HEK293 (cell line): ENCODE measurements around the gene GSAP.

Experiments used
- CTCF ChIA-PET: fragments of 350-600 bp; formaldehyde crosslinking; extraction: SDS; loops from one replicate; lab custom pipeline; 2021; ENCODE audit warnings: antibody characterized with exemption; lab: Yijun Ruan, JAX
- POLR2A ChIA-PET: fragments of 300-600 bp; formaldehyde crosslinking; extraction: SDS; loops from one replicate; lab custom pipeline; 2020; ENCODE audit warnings: antibody characterized with exemption, inconsistent platforms; lab: Yijun Ruan, JAX
- H3K27ac ChIP-seq: fragments of 200-500 bp; sonication (Bioruptor generic); 2 replicates; pipeline ENCODE4 v1.5.1; 2014; ENCODE audit warnings: low read depth, low read length, control low read depth, inconsistent platforms; ENCODE audit errors: extremely low read depth
- H3K36me3 ChIP-seq, 2 experiments: fragments of 200-500 bp in 1 of 2; sonication (Bioruptor generic) in 1 of 2; 1 replicate in 1 of 2; 2 replicates in 1 of 2; pipeline ENCODE4 v1.5.1; 2014 to 2017; ENCODE audit warnings: inconsistent platforms in 2 of 2, low read length in 2 of 2; ENCODE audit not compliant: control insufficient read depth in 2 of 2, insufficient read depth in 1 of 2
- H3K4me1 ChIP-seq: fragments of 200-500 bp; sonication (Bioruptor generic); 2 replicates; pipeline ENCODE4 v1.5.1; 2014; ENCODE audit warnings: mild to moderate bottlenecking, low read length, inconsistent platforms; ENCODE audit not compliant: control insufficient read depth, insufficient read depth
- H3K4me3 ChIP-seq: 2 replicates; pipeline ENCODE4 v1.5.1; 2011; ENCODE audit warnings: low read depth, mild to moderate bottlenecking, control low read depth, low read length, moderate library complexity
- H3K9me3 ChIP-seq: fragments of 200-500 bp; sonication (Bioruptor generic); 2 replicates; pipeline ENCODE4 v1.5.1; 2014; ENCODE audit warnings: low read depth, low read length, inconsistent platforms; ENCODE audit not compliant: control insufficient read depth, insufficient read depth
- CTCF ChIP-seq: fragments of 450-650 bp; formaldehyde crosslinking; IDR thresholded peaks from 2 replicates; pipeline ENCODE4 v1.5.1; 2016; ENCODE audit warnings: missing biosample characterization, missing genetic modification characterization
- EGR2 ChIP-seq: fragments of 450-650 bp; formaldehyde crosslinking; IDR thresholded peaks from 2 replicates; pipeline ENCODE4 v1.5.1; 2016; ENCODE audit warnings: low read depth, missing biosample characterization, missing genetic modification characterization
- KLF7 ChIP-seq: fragments of 450-650 bp; formaldehyde crosslinking; IDR thresholded peaks from 2 replicates; pipeline ENCODE4 v1.5.1; 2016; ENCODE audit warnings: missing biosample characterization, missing genetic modification characterization, borderline replicate concordance
- PRDM10 ChIP-seq: fragments of 450-650 bp; formaldehyde crosslinking; IDR thresholded peaks from 2 replicates; pipeline ENCODE4 v1.5.1; 2016; ENCODE audit warnings: missing biosample characterization, missing genetic modification characterization
- ZNF157 ChIP-seq: fragments of 450-650 bp; formaldehyde crosslinking; IDR thresholded peaks from 2 replicates; pipeline ENCODE4 v1.5.1; 2016; ENCODE audit warnings: missing biosample characterization, missing genetic modification characterization
- ZNF16 ChIP-seq: fragments of 450-650 bp; formaldehyde crosslinking; IDR thresholded peaks from 2 replicates; pipeline ENCODE4 v1.5.1; 2016; ENCODE audit warnings: low read depth, missing biosample characterization, missing genetic modification characterization
- ZNF175 ChIP-seq: fragments of 450-650 bp; formaldehyde crosslinking; IDR thresholded peaks from 2 replicates; pipeline ENCODE4 v1.5.1; 2016; ENCODE audit warnings: missing biosample characterization, missing genetic modification characterization
- ZNF211 ChIP-seq: fragments of 450-650 bp; formaldehyde crosslinking; IDR thresholded peaks from 2 replicates; pipeline ENCODE4 v1.5.1; 2016; ENCODE audit warnings: low read depth, missing biosample characterization, missing genetic modification characterization
- ZNF660 ChIP-seq: fragments of 450-650 bp; IDR thresholded peaks from 2 replicates; pipeline ENCODE4 v1.5.1; 2018; ENCODE audit warnings: missing biosample characterization, mild to moderate bottlenecking, missing genetic modification characterization
- ZNF670 ChIP-seq: fragments of 450-650 bp; formaldehyde crosslinking; IDR thresholded peaks from 2 replicates; pipeline ENCODE4 v1.5.1; 2016; ENCODE audit warnings: missing biosample characterization, missing genetic modification characterization, low read depth
- ZNF692 ChIP-seq: fragments of 450-650 bp; formaldehyde crosslinking; IDR thresholded peaks from 2 replicates; pipeline ENCODE4 v1.5.1; 2016; ENCODE audit warnings: missing biosample characterization, missing genetic modification characterization
- ZNF701 ChIP-seq: fragments of 450-650 bp; formaldehyde crosslinking; IDR thresholded peaks from 2 replicates; pipeline ENCODE4 v1.5.1; 2016; ENCODE audit warnings: missing biosample characterization, missing genetic modification characterization
- ZNF768 ChIP-seq: fragments of 450-650 bp; formaldehyde crosslinking; IDR thresholded peaks from 2 replicates; pipeline ENCODE4 v1.5.1; 2018; ENCODE audit warnings: missing biosample characterization, mild to moderate bottlenecking, missing genetic modification characterization
- TF ChIP-seq, protein P1 (sequence below): fragments of 450-650 bp; formaldehyde crosslinking; IDR thresholded peaks from 2 replicates; pipeline ENCODE4 v1.5.1; 2016; ENCODE audit warnings: missing biosample characterization, missing genetic modification characterization
- TF ChIP-seq, protein P2 (sequence below): fragments of 450-650 bp; formaldehyde crosslinking; IDR thresholded peaks from 2 replicates; pipeline ENCODE4 v1.5.1; 2017; ENCODE audit warnings: missing biosample characterization, missing genetic modification characterization
- TF ChIP-seq, protein P3 (sequence below): fragments of 450-650 bp; formaldehyde crosslinking; IDR thresholded peaks from 2 replicates; pipeline ENCODE4 v1.5.1; 2016; ENCODE audit warnings: missing biosample characterization, missing genetic modification characterization
- TF ChIP-seq, protein P4 (sequence below): fragments of 450-650 bp; formaldehyde crosslinking; IDR thresholded peaks from 2 replicates; pipeline ENCODE4 v1.5.1; 2016; ENCODE audit warnings: missing biosample characterization, missing genetic modification characterization

GSAP gene

GRCh38 chr7:77360969-77361368, 55.2 kb downstream of the GSAP start (continued):
- TF ChIP-seq, protein P1, sequence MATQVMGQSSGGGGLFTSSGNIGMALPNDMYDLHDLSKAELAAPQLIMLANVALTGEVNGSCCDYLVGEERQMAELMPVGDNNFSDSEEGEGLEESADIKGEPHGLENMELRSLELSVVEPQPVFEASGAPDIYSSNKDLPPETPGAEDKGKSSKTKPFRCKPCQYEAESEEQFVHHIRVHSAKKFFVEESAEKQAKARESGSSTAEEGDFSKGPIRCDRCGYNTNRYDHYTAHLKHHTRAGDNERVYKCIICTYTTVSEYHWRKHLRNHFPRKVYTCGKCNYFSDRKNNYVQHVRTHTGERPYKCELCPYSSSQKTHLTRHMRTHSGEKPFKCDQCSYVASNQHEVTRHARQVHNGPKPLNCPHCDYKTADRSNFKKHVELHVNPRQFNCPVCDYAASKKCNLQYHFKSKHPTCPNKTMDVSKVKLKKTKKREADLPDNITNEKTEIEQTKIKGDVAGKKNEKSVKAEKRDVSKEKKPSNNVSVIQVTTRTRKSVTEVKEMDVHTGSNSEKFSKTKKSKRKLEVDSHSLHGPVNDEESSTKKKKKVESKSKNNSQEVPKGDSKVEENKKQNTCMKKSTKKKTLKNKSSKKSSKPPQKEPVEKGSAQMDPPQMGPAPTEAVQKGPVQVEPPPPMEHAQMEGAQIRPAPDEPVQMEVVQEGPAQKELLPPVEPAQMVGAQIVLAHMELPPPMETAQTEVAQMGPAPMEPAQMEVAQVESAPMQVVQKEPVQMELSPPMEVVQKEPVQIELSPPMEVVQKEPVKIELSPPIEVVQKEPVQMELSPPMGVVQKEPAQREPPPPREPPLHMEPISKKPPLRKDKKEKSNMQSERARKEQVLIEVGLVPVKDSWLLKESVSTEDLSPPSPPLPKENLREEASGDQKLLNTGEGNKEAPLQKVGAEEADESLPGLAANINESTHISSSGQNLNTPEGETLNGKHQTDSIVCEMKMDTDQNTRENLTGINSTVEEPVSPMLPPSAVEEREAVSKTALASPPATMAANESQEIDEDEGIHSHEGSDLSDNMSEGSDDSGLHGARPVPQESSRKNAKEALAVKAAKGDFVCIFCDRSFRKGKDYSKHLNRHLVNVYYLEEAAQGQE, result no peak

GRCh38 chr7:77360104-77360503, 56.0 kb downstream of the GSAP start:
- ChIA-PET CTCF (interaction anchor here (0.6 kb wide), 1 partner anchor 300 kb away, joined by 3 read pairs; no protein-coding TSS in a partner anchor), POLR2A (no interaction called here)
- no peak for TF ChIP-seq ZNF670
- no peak for TF ChIP-seq ZNF211
- TF ChIP-seq ZNF701, result no peak
- TF ChIP-seq KLF7, result no peak
- TF ChIP-seq, all 188 proteins: peak for 0
- H3K4me1 ChIP-seq, result peaks cover 7% of the 10 kb centered on the region
- H3K36me3 ChIP-seq, result no peaks in the 10 kb centered on the region
- no peaks in the 10 kb centered on the region for H3K9me3 ChIP-seq
- H3K4me3 ChIP-seq, result no peak overlapping the region
- no peak overlapping the region for H3K27ac ChIP-seq

- ChIA-PET POLR2A (no interaction called here), CTCF (interaction anchor here (0.6 to 1.2 kb wide), 3 partner anchors 9 to 301 kb away, joined by 3 to 4 read pairs (median 3); no protein-coding TSS in a partner anchor)
- H3K4me3 ChIP-seq, result no peak overlapping the region
- TF ChIP-seq, protein P2, sequence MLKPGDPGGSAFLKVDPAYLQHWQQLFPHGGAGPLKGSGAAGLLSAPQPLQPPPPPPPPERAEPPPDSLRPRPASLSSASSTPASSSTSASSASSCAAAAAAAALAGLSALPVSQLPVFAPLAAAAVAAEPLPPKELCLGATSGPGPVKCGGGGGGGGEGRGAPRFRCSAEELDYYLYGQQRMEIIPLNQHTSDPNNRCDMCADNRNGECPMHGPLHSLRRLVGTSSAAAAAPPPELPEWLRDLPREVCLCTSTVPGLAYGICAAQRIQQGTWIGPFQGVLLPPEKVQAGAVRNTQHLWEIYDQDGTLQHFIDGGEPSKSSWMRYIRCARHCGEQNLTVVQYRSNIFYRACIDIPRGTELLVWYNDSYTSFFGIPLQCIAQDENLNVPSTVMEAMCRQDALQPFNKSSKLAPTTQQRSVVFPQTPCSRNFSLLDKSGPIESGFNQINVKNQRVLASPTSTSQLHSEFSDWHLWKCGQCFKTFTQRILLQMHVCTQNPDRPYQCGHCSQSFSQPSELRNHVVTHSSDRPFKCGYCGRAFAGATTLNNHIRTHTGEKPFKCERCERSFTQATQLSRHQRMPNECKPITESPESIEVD, result no peak
- TF ChIP-seq ZNF157, result no peak
- no peak for TF ChIP-seq ZNF768 (tag by site-specific recombination)
- no peak for TF ChIP-seq ZNF16 (tag by site-specific recombination)
- TF ChIP-seq ZNF175 (tag by site-specific recombination), result no peak
- TF ChIP-seq PRDM10 (tag by site-specific recombination), result no peak
- TF ChIP-seq, protein P3, sequence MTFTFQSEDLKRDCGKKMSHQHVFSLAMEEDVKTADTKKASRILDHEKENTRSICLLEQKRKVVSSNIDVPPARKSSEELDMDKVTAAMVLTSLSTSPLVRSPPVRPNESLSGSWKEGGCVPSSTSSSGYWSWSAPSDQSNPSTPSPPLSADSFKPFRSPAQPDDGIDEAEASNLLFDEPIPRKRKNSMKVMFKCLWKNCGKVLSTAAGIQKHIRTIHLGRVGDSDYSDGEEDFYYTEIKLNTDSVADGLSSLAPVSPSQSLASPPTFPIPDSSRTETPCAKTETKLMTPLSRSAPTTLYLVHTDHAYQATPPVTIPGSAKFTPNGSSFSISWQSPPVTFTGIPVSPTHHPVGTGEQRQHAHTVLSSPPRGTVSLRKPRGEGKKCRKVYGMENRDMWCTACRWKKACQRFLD (tag by site-specific recombination), result no peak
- no peak for TF ChIP-seq ZNF692 (tag by site-specific recombination)
- TF ChIP-seq EGR2 (tag by site-specific recombination), result no peak
- no peak for TF ChIP-seq CTCF
- TF ChIP-seq, protein P4, sequence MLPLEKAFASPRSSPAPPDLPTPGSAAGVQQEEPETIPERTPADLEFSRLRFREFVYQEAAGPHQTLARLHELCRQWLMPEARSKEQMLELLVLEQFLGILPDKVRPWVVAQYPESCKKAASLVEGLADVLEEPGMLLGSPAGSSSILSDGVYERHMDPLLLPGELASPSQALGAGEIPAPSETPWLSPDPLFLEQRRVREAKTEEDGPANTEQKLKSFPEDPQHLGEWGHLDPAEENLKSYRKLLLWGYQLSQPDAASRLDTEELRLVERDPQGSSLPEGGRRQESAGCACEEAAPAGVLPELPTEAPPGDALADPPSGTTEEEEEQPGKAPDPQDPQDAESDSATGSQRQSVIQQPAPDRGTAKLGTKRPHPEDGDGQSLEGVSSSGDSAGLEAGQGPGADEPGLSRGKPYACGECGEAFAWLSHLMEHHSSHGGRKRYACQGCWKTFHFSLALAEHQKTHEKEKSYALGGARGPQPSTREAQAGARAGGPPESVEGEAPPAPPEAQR, result no peak
- TF ChIP-seq ZNF660 (tag by site-specific recombination), result no peak
These were observed 56.5 kb downstream of the GSAP start for GRCh38 chr7:77359599-77359998.

More at GRCh38 chr7:77359599-77359998, 56.5 kb downstream of the GSAP start:
- Histone ChIP-seq H3K36me3 (no peaks in the 10 kb centered on the region), H3K4me1 (peaks cover 7% of the 10 kb centered on the region), H3K9me3 (no peaks in the 10 kb centered on the region), H3K27ac (no peak overlapping the region)
